Dedifferentiated amniotic fluid mesenchymal stem cell (primary cell): Measurements from ENCODE around the gene BEAN1.

Source experiments
- DNase-seq: peaks from one replicate; pipeline ENCODE4 v3.0.0-alpha.2; 2016; ENCODE audit errors: extremely low spot score

Gene BEAN1

GRCh38 chr16:66395806-66396555 is 31.1 kb upstream of the BEAN1 start:
- DNase-seq = no peak

GRCh38 chr16:66397736-66398433 is 29.2 kb upstream of the BEAN1 start:
- DNase-seq = no peak

GRCh38 chr16:66399031-66399430 is 28.1 kb upstream of the BEAN1 start:
- DNase-seq = no peak

GRCh38 chr16:66399930-66400329 is 27.2 kb upstream of the BEAN1 start:
- no peak for DNase-seq

GRCh38 chr16:66400503-66401380 is 26.4 kb upstream of the BEAN1 start:
- DNase-seq = no peak

GRCh38 chr16:66401610-66402009 is 25.5 kb upstream of the BEAN1 start:
- DNase-seq = no peak

GRCh38 chr16:66402166-66402565 is 24.9 kb upstream of the BEAN1 start:
- no peak for DNase-seq

GRCh38 chr16:66402591-66403230 is 24.4 kb upstream of the BEAN1 start:
- no peak for DNase-seq

GRCh38 chr16:66403531-66404145 is 23.5 kb upstream of the BEAN1 start:
- no peak for DNase-seq

- no peak for DNase-seq
Measured at GRCh38 chr16:66405057-66405783, 21.9 kb upstream of the BEAN1 start.

GRCh38 chr16:66406534-66407221 is 20.4 kb upstream of the BEAN1 start:
- peak; percentile 68 for DNase-seq

- DNase-seq = no peak
Measured at GRCh38 chr16:66408163-66409048, 18.7 kb upstream of the BEAN1 start.

- peak; percentile 55 for DNase-seq
Measured at GRCh38 chr16:66409156-66409555, 17.9 kb upstream of the BEAN1 start.

- no peak for DNase-seq
Measured at GRCh38 chr16:66412182-66412581, 14.9 kb upstream of the BEAN1 start.

- no peak for DNase-seq
Measured at GRCh38 chr16:66414891-66415290, 12.2 kb upstream of the BEAN1 start.

- no peak for DNase-seq
Measured at GRCh38 chr16:66416136-66416535, 11.0 kb upstream of the BEAN1 start.

GRCh38 chr16:66416939-66417700 is 10.0 kb upstream of the BEAN1 start:
- no peak for DNase-seq
